ENCODE data around the gene DMRT2. TPM values are rescaled to one million over a fixed set of nuclear protein-coding genes. Genes with fewer than 3 reads are reported as not detected.

Gene DMRT2
- total RNA-seq (2014; rRNA removed; shearing (Covaris generic); ENCODE audit: low replicate concordance) = 0.30 TPM in 1 of 2 replicates, not detected in the other

- Histone ChIP-seq H3K4me3 (no peak within 1 kb of the TSS), H3K36me3 (no peaks in the 10 kb centered on the region), H3K27me3 (no peaks in the 10 kb centered on the region), H3K9me3 (no peaks in the 10 kb centered on the region)
- no peak for DNase-seq
Measured at GRCh38 chr9:1050125-1050895, at the start of gene DMRT2. DMRT2 (plus strand) TSS chr9:1050357; CDS start chr9:1051614, 1,257 bp downstream.

- no peak overlapping the region for H3K4me3 ChIP-seq
- no peak for DNase-seq
- H3K36me3 ChIP-seq = no peaks in the 10 kb centered on the region; the same call in 1 of the 2 replicates
- H3K27me3 ChIP-seq = no peaks in the 10 kb centered on the region
- peaks cover 14% of the 10 kb centered on the region for H3K9me3 ChIP-seq
Measured at GRCh38 chr9:1001838-1002237, 48.3 kb upstream of the DMRT2 start.

- DNase-seq = no peak
- H3K36me3 ChIP-seq = no peaks in the 10 kb centered on the region; the same call in 1 of the 2 replicates
- H3K4me3 ChIP-seq = no peak overlapping the region
- H3K9me3 ChIP-seq = peaks cover 14% of the 10 kb centered on the region
- H3K27me3 ChIP-seq = no peaks in the 10 kb centered on the region
Measured at GRCh38 chr9:1002678-1003077, 47.5 kb upstream of the DMRT2 start.

GRCh38 chr9:1005043-1005667 lies 45.0 kb upstream of the DMRT2 start:
- Histone ChIP-seq H3K9me3 (no peaks in the 10 kb centered on the region), H3K36me3 (no peaks in the 10 kb centered on the region), H3K4me3 (no peak overlapping the region), H3K27me3 (no peaks in the 10 kb centered on the region)
- peak; percentile 43 for DNase-seq

- no peak overlapping the region for H3K4me3 ChIP-seq
- no peak for DNase-seq
- H3K36me3 ChIP-seq = no peaks in the 10 kb centered on the region
- no peaks in the 10 kb centered on the region for H3K27me3 ChIP-seq
- no peaks in the 10 kb centered on the region for H3K9me3 ChIP-seq
Measured at GRCh38 chr9:1007312-1007711, 42.8 kb upstream of the DMRT2 start.

GRCh38 chr9:1008216-1008615 lies 41.9 kb upstream of the DMRT2 start:
- no peak for DNase-seq
- no peaks in the 10 kb centered on the region for H3K27me3 ChIP-seq
- H3K4me3 ChIP-seq = no peak overlapping the region
- H3K9me3 ChIP-seq = no peaks in the 10 kb centered on the region
- H3K36me3 ChIP-seq = no peaks in the 10 kb centered on the region

GRCh38 chr9:1009101-1009707 lies 41.0 kb upstream of the DMRT2 start:
- peak; percentile 69 for DNase-seq
- Histone ChIP-seq H3K27me3 (peaks cover 4% of the 10 kb centered on the region; the same call in 1 of the 2 replicates), H3K36me3 (no peaks in the 10 kb centered on the region), H3K4me3 (no peak overlapping the region), H3K9me3 (no peaks in the 10 kb centered on the region)

GRCh38 chr9:1013021-1013420 lies 37.1 kb upstream of the DMRT2 start:
- H3K4me3 ChIP-seq = no peak overlapping the region
- H3K9me3 ChIP-seq = no peaks in the 10 kb centered on the region
- H3K27me3 ChIP-seq = peaks cover 4% of the 10 kb centered on the region; the same call in 1 of the 2 replicates
- H3K36me3 ChIP-seq = no peaks in the 10 kb centered on the region
- DNase-seq = no peak

GRCh38 chr9:1014225-1014624 lies 35.9 kb upstream of the DMRT2 start:
- no peak for DNase-seq
- Histone ChIP-seq H3K27me3 (peaks cover 4% of the 10 kb centered on the region; the same call in 1 of the 2 replicates), H3K4me3 (no peak overlapping the region), H3K9me3 (no peaks in the 10 kb centered on the region), H3K36me3 (no peaks in the 10 kb centered on the region)

GRCh38 chr9:1014640-1015039 lies 35.5 kb upstream of the DMRT2 start:
- DNase-seq = no peak
- no peak overlapping the region for H3K4me3 ChIP-seq
- no peaks in the 10 kb centered on the region for H3K36me3 ChIP-seq
- no peaks in the 10 kb centered on the region for H3K9me3 ChIP-seq
- peaks cover 4% of the 10 kb centered on the region; the same call in 1 of the 2 replicates for H3K27me3 ChIP-seq

- H3K9me3 ChIP-seq = no peaks in the 10 kb centered on the region; the same call in 1 of the 2 replicates
- no peak overlapping the region for H3K4me3 ChIP-seq
- peaks cover 4% of the 10 kb centered on the region; the same call in 1 of the 2 replicates for H3K27me3 ChIP-seq
- H3K36me3 ChIP-seq = no peaks in the 10 kb centered on the region
- no peak for DNase-seq
Measured at GRCh38 chr9:1018121-1018520, 32.0 kb upstream of the DMRT2 start.

- Histone ChIP-seq H3K9me3 (no peaks in the 10 kb centered on the region; the same call in 1 of the 2 replicates), H3K36me3 (no peaks in the 10 kb centered on the region), H3K4me3 (no peak overlapping the region), H3K27me3 (no peaks in the 10 kb centered on the region)
- DNase-seq = no peak
Measured at GRCh38 chr9:1024112-1024511, 26.0 kb upstream of the DMRT2 start.

GRCh38 chr9:1025131-1025530 lies 25.0 kb upstream of the DMRT2 start:
- Histone ChIP-seq H3K27me3 (0 out of 2 replicates have a peak, but pooled peaks cover 3% of the 10 kb centered on the region), H3K9me3 (no peaks in the 10 kb centered on the region; the same call in 1 of the 2 replicates), H3K4me3 (no peak overlapping the region), H3K36me3 (no peaks in the 10 kb centered on the region)
- no peak for DNase-seq

GRCh38 chr9:1026219-1026618 lies 23.9 kb upstream of the DMRT2 start:
- H3K27me3 ChIP-seq = 0 out of 2 replicates have a peak, but pooled peaks cover 3% of the 10 kb centered on the region
- no peaks in the 10 kb centered on the region for H3K36me3 ChIP-seq
- no peak overlapping the region for H3K4me3 ChIP-seq
- DNase-seq = no peak
- no peaks in the 10 kb centered on the region; the same call in 1 of the 2 replicates for H3K9me3 ChIP-seq

- Histone ChIP-seq H3K4me3 (no peak overlapping the region), H3K27me3 (0 out of 2 replicates have a peak, but pooled peaks cover 3% of the 10 kb centered on the region), H3K9me3 (no peaks in the 10 kb centered on the region), H3K36me3 (no peaks in the 10 kb centered on the region)
- no peak for DNase-seq
Measured at GRCh38 chr9:1028501-1029190, 21.5 kb upstream of the DMRT2 start.

GRCh38 chr9:1031951-1032601 lies 18.1 kb upstream of the DMRT2 start:
- Histone ChIP-seq H3K9me3 (no peaks in the 10 kb centered on the region), H3K4me3 (no peak overlapping the region), H3K27me3 (0 out of 2 replicates have a peak, but pooled peaks cover 3% of the 10 kb centered on the region), H3K36me3 (no peaks in the 10 kb centered on the region)
- no peak for DNase-seq

Measured in MG63 (cell line).